RKO (cell line): ENCODE measurements around the gene SPRR2A.
"Not testable (repeated sequence)": the region's sequence is repeated elsewhere in the genome, so short reads cannot be mapped to it uniquely, and the experiment has no call there.

Source experiments
- DNase-seq: peaks from one replicate; pipeline ENCODE4 v3.0.0-alpha.2; 2016; ENCODE audit warnings: low spot score

SPRR2A gene

DNA sequence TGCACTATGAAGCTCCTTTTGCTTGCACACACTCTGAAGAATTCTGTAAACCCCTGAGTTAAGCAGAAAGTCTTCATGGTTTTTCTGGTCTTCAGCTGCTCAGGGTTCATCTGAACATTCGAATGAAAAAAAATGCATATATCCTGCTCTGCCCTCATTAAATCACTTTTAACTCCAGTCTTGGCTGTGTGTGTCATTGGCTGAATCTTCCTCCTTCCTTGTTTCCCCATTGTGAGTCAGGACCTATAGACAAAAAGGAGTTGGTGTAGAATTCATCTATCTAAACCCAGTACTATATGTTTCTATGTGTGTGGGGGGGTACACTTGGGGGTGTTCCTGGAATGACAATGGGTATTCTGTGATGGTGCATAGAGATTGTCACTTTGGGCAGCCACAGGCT is 32.9 kb downstream of the SPRR2A start:
- no peak for DNase-seq

DNA sequence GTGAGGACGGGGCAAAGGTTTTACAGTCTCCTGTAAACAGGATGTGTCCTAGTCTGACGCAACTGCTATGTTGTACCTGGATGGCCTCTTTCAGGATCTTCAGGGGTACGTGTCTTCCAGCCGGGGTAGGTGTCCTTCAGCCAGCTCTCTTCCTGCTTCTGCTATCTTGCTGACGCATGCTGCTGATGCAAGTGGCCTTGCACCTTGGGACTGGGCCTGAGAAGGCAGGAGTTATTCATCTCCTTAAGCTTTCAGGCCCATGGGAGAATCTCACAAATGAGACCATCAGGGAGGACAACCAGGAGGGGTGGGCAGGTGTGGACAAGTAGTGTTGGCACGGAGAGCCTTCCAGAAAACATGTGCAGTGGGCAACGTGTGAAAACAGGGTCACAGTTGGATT is 34.2 kb downstream of the SPRR2A start:
- DNase-seq = no peak

DNA sequence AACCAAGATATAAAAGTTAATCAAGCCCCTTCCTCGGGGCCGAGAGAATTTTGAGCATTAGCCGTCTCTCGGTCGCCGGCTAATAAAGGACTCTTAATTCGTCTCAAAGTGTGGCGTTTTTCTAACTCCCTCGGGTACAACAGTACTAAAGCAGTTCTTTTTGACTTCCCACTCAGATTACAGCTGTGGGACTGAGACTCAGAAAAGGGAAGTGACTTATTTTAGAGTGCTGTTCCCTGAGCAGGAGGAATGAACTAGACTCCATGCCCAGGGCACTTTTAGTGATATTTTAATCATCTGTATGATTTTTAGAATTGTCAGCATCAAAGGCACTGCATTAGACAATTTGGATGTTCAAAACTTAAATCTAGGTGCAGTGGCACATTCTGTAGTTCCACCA is 35.0 kb downstream of the SPRR2A start:
- DNase-seq = not testable (repeated sequence)

DNA sequence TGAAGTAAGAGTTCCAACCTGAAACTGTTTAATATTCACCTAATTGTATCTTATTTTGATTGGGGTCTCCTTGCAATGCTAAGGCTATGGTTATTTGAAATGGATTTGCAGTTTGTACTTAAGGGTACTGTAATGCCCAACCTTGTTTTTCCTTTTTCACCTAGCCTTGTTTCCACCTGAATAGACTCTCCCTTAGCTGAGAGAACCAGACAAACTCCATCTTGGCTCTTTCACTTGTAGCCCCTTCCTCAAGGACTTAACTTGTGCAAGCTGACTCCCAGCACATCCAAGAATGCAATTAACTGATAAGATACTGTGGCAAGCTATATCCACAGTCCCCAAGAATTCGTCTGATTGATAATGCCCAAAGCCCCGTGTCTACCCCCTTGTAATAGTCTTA is 35.5 kb downstream of the SPRR2A start:
- not testable (repeated sequence) for DNase-seq

DNA sequence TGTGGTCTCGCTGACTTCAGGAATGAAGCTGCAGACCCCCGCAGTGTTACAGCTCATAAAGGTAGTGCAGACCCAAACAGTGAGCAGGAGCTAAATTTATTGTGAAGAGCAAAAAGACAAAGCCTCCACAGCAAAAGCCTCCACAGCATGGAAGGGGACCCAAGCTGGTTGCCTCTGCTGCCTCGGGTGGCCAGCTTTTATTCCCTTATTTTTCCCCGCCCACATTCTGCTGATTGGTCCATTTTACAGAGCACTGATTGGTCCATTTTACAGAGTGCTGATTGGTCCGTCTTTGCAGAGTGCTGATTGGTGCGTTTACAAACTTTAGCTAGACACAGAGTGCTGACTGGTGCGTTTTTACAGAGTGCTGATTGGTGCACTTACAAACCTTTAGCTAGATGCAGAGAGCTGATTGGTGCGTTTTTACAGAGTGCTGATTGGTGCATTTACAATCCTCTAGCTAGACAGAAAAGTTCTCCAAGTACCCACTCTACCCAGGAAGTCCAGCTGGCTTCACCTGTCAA is 46.0 kb downstream of the SPRR2A start:
- not testable (repeated sequence) for DNase-seq
